Neural cell (in vitro differentiated cells): ENCODE data around the gene LYPD6B.

Experiments used
- EP300 ChIP-seq: fragments of 450-650 bp; conservative IDR thresholded peaks from 2 replicates; pipeline ENCODE4 v1.6.1; 2014; ENCODE audit warnings: antibody characterized with exemption, mild to moderate bottlenecking, moderate library complexity; ENCODE audit not compliant: poor library complexity, severe bottlenecking
- EZH2 ChIP-seq: fragments of 200-600, 300-800 bp; shearing (Covaris generic), sonication (generic); IDR thresholded peaks from 2 replicates; pipeline ENCODE4 v1.6.1; 2014; ENCODE audit warnings: antibody characterized with exemption, low read length, borderline replicate concordance, mild to moderate bottlenecking; ENCODE audit not compliant: insufficient read depth, poor library complexity, severe bottlenecking
- MXI1 ChIP-seq: fragments of 450-650 bp; conservative IDR thresholded peaks from 2 replicates; pipeline ENCODE4 v1.6.1; 2014; ENCODE audit warnings: antibody characterized with exemption, mild to moderate bottlenecking; ENCODE audit not compliant: poor library complexity, severe bottlenecking
- POLR2AphosphoS5 ChIP-seq: IDR thresholded peaks from 2 replicates; pipeline ENCODE4 v1.6.1; 2012
- RAD21 ChIP-seq: fragments of 450-650 bp; conservative IDR thresholded peaks from 2 replicates; pipeline ENCODE4 v1.6.1; 2014; ENCODE audit warnings: antibody characterized with exemption, mild to moderate bottlenecking, moderate library complexity
- TAF1 ChIP-seq: IDR thresholded peaks from 2 replicates; pipeline ENCODE4 v1.6.1; 2012; ENCODE audit warnings: low read depth
- TF ChIP-seq, protein P1 (sequence below): fragments of 450-650 bp; IDR thresholded peaks from 2 replicates; pipeline ENCODE4 v1.5.1; 2014; ENCODE audit warnings: antibody characterized with exemption, mild to moderate bottlenecking, moderate library complexity; ENCODE audit not compliant: poor library complexity, severe bottlenecking
- TF ChIP-seq, protein P2 (sequence below): IDR thresholded peaks from 2 replicates; pipeline ENCODE4 v1.6.1; 2012; ENCODE audit warnings: borderline replicate concordance

DNA sequence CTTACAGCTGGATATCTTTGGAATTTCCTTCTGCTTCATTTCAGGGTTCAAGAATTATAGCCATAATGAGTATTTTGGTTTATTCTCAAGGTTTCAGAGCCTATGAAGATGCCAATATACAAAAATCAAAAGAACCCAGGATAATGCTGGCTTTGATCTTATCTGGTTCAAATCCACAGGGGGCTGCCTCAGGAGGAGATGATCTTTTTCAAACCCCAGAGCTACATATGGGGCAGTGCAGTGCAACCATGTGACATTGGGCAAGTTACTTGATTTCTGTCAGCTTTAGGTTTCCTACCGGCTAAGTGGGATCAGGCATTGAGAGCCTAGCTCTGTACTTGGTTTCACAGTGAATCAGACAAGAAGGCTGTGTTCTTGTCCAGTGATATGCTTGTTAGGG lies 23.0 kb upstream of the LYPD6B start:
- TF ChIP-seq, protein P1, sequence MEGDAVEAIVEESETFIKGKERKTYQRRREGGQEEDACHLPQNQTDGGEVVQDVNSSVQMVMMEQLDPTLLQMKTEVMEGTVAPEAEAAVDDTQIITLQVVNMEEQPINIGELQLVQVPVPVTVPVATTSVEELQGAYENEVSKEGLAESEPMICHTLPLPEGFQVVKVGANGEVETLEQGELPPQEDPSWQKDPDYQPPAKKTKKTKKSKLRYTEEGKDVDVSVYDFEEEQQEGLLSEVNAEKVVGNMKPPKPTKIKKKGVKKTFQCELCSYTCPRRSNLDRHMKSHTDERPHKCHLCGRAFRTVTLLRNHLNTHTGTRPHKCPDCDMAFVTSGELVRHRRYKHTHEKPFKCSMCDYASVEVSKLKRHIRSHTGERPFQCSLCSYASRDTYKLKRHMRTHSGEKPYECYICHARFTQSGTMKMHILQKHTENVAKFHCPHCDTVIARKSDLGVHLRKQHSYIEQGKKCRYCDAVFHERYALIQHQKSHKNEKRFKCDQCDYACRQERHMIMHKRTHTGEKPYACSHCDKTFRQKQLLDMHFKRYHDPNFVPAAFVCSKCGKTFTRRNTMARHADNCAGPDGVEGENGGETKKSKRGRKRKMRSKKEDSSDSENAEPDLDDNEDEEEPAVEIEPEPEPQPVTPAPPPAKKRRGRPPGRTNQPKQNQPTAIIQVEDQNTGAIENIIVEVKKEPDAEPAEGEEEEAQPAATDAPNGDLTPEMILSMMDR, result no peak
- no peak for TF ChIP-seq POLR2AphosphoS5
- TF ChIP-seq, protein P2, sequence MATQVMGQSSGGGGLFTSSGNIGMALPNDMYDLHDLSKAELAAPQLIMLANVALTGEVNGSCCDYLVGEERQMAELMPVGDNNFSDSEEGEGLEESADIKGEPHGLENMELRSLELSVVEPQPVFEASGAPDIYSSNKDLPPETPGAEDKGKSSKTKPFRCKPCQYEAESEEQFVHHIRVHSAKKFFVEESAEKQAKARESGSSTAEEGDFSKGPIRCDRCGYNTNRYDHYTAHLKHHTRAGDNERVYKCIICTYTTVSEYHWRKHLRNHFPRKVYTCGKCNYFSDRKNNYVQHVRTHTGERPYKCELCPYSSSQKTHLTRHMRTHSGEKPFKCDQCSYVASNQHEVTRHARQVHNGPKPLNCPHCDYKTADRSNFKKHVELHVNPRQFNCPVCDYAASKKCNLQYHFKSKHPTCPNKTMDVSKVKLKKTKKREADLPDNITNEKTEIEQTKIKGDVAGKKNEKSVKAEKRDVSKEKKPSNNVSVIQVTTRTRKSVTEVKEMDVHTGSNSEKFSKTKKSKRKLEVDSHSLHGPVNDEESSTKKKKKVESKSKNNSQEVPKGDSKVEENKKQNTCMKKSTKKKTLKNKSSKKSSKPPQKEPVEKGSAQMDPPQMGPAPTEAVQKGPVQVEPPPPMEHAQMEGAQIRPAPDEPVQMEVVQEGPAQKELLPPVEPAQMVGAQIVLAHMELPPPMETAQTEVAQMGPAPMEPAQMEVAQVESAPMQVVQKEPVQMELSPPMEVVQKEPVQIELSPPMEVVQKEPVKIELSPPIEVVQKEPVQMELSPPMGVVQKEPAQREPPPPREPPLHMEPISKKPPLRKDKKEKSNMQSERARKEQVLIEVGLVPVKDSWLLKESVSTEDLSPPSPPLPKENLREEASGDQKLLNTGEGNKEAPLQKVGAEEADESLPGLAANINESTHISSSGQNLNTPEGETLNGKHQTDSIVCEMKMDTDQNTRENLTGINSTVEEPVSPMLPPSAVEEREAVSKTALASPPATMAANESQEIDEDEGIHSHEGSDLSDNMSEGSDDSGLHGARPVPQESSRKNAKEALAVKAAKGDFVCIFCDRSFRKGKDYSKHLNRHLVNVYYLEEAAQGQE, result no peak
- no peak for TF ChIP-seq EP300
- no peak for TF ChIP-seq EZH2
- no peak for TF ChIP-seq MXI1
- no peak for TF ChIP-seq RAD21
- TF ChIP-seq TAF1, result no peak
